K562 (cell line): ENCODE results near the gene ACAT2. TPM values are rescaled to one million over a fixed set of nuclear protein-coding genes. Genes with fewer than 3 reads are reported as not detected.

ENCODE experiments used
- ATAC-seq: fragments of 200-7000 bp; cut with Tn5 transposase; 3 replicates; pipeline ENCODE4 v1.9.1; 2020; ENCODE audit warnings: moderate library complexity
- BruUV-seq: library from RNA; stranded (reverse); fragments of 400-500 nt; replicated peaks from 2 replicates; lab custom pipeline; 2021; lab: Mats Ljungman, UMichigan
- CTCF ChIA-PET: fragments of 300-600 bp; formaldehyde crosslinking; extraction: SDS; loops from one replicate; lab custom pipeline; 2021; ENCODE audit warnings: low intra/inter-chr PET ratio; lab: Yijun Ruan, JAX
- POLR2A ChIA-PET: fragments of 300-600, 350-650 bp; sonication (Branson Sonifier 250); formaldehyde crosslinking; extraction: SDS; loops from one replicate; lab custom pipeline; 2021; ENCODE audit warnings: antibody characterized with exemption, inconsistent platforms; lab: Yijun Ruan, JAX
- DNase-seq, 4 experiments: peaks; one replicate each; pipeline versions ENCODE4 v3.0.0 to v3.0.0-alpha.2; 2011 to 2018; ENCODE audit warnings: low spot score in 3 of 4, mixed read lengths in 3 of 4; ENCODE audit errors: extremely low read depth in 1 of 4
- FAIRE-seq: peaks from 2 replicates; lab custom pipeline; 2011; peaks lifted over from hg19 to GRCh38; lab: Jason Lieb, UNC
- H2AFZ ChIP-seq: 2 replicates; pipeline ENCODE4 v1.6.0; 2011; ENCODE audit warnings: low read depth, low read length, control low read depth, inconsistent platforms
- H3K27ac ChIP-seq: fragments of 200-600 bp; 3 replicates; pipeline ENCODE4 v1.8.0; 2011; ENCODE audit warnings: low read depth, mild to moderate bottlenecking, control low read depth, inconsistent platforms, low read length, moderate library complexity, mixed read lengths; ENCODE audit errors: extremely low read depth
- H3K27me3 ChIP-seq, 2 experiments: fragments of 300-600 bp in 1 of 2; 2 replicates in 1 of 2; 3 replicates in 1 of 2; pipeline versions ENCODE4 v1.6.0 to v1.8.0; 2011; ENCODE audit warnings: inconsistent platforms in 2 of 2, low read length in 2 of 2, mild to moderate bottlenecking in 1 of 2, mixed read lengths in 1 of 2, moderate library complexity in 1 of 2; ENCODE audit not compliant: control insufficient read depth in 2 of 2, insufficient read depth in 2 of 2
- H3K36me3 ChIP-seq: fragments of 300-600 bp; 3 replicates; pipeline ENCODE4 v1.8.0; 2011; ENCODE audit warnings: mild to moderate bottlenecking, low read length, inconsistent platforms; ENCODE audit not compliant: control insufficient read depth, insufficient read depth
- H3K4me1 ChIP-seq, 2 experiments: fragments of 200-600 bp in 1 of 2; replicated peaks in 1 of 2; 2 replicates in 1 of 2; 3 replicates in 1 of 2; pipeline versions ENCODE4 v1.5.1 to v1.8.0; 2011; ENCODE audit warnings: inconsistent platforms in 2 of 2, low read length in 2 of 2, mild to moderate bottlenecking in 1 of 2, mixed read lengths in 1 of 2, moderate library complexity in 1 of 2; ENCODE audit not compliant: control insufficient read depth in 2 of 2, insufficient read depth in 2 of 2
- H3K4me2 ChIP-seq: 2 replicates; pipeline ENCODE4 v1.6.1; 2011; ENCODE audit warnings: low read length, control low read depth, inconsistent platforms, mixed read lengths; ENCODE audit not compliant: insufficient read depth
- H3K4me3 ChIP-seq: fragments of 200-600 bp; sonication (generic), shearing (Covaris generic); 2 replicates; pipeline ENCODE4 v1.5.1; 2016; ENCODE audit warnings: control low read depth, inconsistent platforms
- H3K79me2 ChIP-seq: fragments of 200-600 bp; 3 replicates; pipeline ENCODE4 v1.8.0; 2011; ENCODE audit warnings: low read length, inconsistent platforms; ENCODE audit not compliant: control insufficient read depth, insufficient read depth
- H3K9ac ChIP-seq, 2 experiments: 2 replicates each; pipeline versions ENCODE4 v1.6.0 to v1.6.1; 2011; ENCODE audit warnings: low read depth in 2 of 2, low read length in 2 of 2, control low read depth in 1 of 2, inconsistent platforms in 1 of 2, mild to moderate bottlenecking in 1 of 2, mixed read lengths in 1 of 2; ENCODE audit not compliant: insufficient read depth in 1 of 2
- H3K9me1 ChIP-seq: one replicate; pipeline ENCODE4 v1.6.0; 2011; ENCODE audit warnings: inconsistent platforms, mild to moderate bottlenecking, low read length, moderate library complexity; ENCODE audit not compliant: control insufficient read depth, insufficient read depth
- H3K9me3 ChIP-seq: replicated peaks from 2 replicates; pipeline ENCODE4 v1.5.1; 2011; ENCODE audit warnings: low read depth, low read length, inconsistent platforms; ENCODE audit not compliant: control insufficient read depth, insufficient read depth
- H4K20me1 ChIP-seq: replicated peaks from 2 replicates; pipeline ENCODE4 v1.6.1; 2011; ENCODE audit warnings: low read length, inconsistent platforms, mixed read lengths; ENCODE audit not compliant: control insufficient read depth, insufficient read depth
- DACH1 ChIP-seq: fragments of 450-650 bp; IDR thresholded peaks from 2 replicates; pipeline ENCODE4 v1.6.1; 2018; ENCODE audit not compliant: partially characterized antibody
- ELF2 ChIP-seq: fragments of 250-450 bp; sonication (Bioruptor Pico); IDR thresholded peaks from 2 replicates; pipeline ENCODE4 v1.5.0; 2021; ENCODE audit warnings: mild to moderate bottlenecking
- ETV5 ChIP-seq: sonication (generic); formaldehyde crosslinking; IDR thresholded peaks from 2 replicates; pipeline ENCODE4 v1.4.0; 2020; ENCODE audit warnings: low read depth, mild to moderate bottlenecking, missing genetic modification reagents
- FOXA1 ChIP-seq: fragments of 450-650 bp; IDR thresholded peaks from 2 replicates; pipeline ENCODE4 v1.6.1; 2016; ENCODE audit warnings: mild to moderate bottlenecking, borderline replicate concordance
- HMG20A ChIP-seq: fragments of 450-650 bp; formaldehyde crosslinking; conservative IDR thresholded peaks from 2 replicates; pipeline ENCODE4 v1.4.0; 2020; ENCODE audit warnings: mild to moderate bottlenecking, mixed read lengths
- ZNF121 ChIP-seq: sonication (generic); formaldehyde crosslinking; conservative IDR thresholded peaks from 2 replicates; pipeline ENCODE4 v1.8.0; 2022; ENCODE audit warnings: missing genetic modification reagents
- ZNF655 ChIP-seq: fragments of 250-450 bp; sonication (Bioruptor Pico); IDR thresholded peaks from 2 replicates; pipeline ENCODE4 v1.5.0; 2021
- ZNF707 ChIP-seq: fragments of 250-450 bp; sonication (Bioruptor Pico); conservative IDR thresholded peaks from 2 replicates; pipeline ENCODE4 v1.8.0; 2022; ENCODE audit warnings: inconsistent platforms, mild to moderate bottlenecking, moderate library complexity
- WGBS: fragments of 100-300 bp; shearing (Covaris generic); methylation state at CpG from one replicate; pipeline ENCODE4 v1.1.6; 2016; ENCODE audit warnings: low coverage, mixed read lengths; ENCODE audit not compliant: insufficient coverage; ENCODE audit errors: missing lambda C conversion rate; 5-methylcytosine and 5-hydroxymethylcytosine counted together
- in situ Hi-C: fragments of 300-500 bp; cut with MboI; formaldehyde crosslinking; loops from 4 replicates; pipeline ENCODE4 v1.15.0; 2018; ENCODE audit warnings: inconsistent platforms, mixed read lengths
- intact Hi-C: fragments of 100-400 bp; cut with micrococcal nuclease; formaldehyde crosslinking; loops from 2 replicates; pipeline ENCODE4 v1.14.2; 2022
- polyA plus RNA-seq, 8 experiments: library from polyadenylated mRNA; depleted of rRNA in 4 of 8; stranded (reverse) in 5 of 8; unstranded in 3 of 8; fragments of >200 nt; fragmentation: Nextera tagmentation in 2 of 8; fragmentation: Illumina TruSeq in 1 of 8; extraction: Ambion mirVana in 2 of 8; extraction: Trizol in 1 of 8; gene quantifications; 2 replicates each; pipeline versions ENCODE4 v1.2.1 to v1.2.3, GENCODE V29; 2011 to 2014; ENCODE audit warnings: inconsistent platforms in 1 of 8, missing spikeins in 1 of 8
- total RNA-seq, 7 experiments: library from RNA; depleted of rRNA in 6 of 7; stranded (reverse); fragments of >200 nt in 6 of 7; fragmentation: Illumina TruSeq in 2 of 7; extraction: Trizol in 2 of 7; gene quantifications; 2 replicates each; pipeline versions ENCODE4 v1.2.1 to v1.2.3, GENCODE V29; 2011 to 2021; ENCODE audit warnings: low replicate concordance in 1 of 7

Gene ACAT2
- total and polyA plus RNA-seq, 9 of the 15 experiments (the other 6 are each of a cell fraction or from before 2014, with no cell fraction given): 63.0 to 309 (median 144) TPM

DNA sequence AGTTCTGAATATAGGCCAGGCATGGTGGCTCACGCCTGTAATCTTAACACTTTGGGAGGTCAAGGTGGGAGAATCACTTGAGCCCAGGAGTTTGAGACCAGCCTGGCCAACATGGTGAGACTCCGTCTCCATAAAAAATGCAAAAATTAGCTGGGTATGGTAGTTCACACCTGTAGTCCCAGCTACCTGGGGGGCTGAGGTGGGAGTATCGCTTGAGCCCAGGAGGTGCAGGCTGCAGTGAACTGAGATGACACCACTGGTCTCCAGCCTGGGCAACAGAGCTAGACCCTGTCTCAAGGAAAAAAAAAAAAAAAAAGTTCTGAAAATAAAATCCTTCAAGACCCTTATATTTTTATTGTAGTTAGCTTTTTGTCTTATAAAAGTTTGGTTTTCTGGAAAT lies 46.2 kb upstream of the ACAT2 start:
- H3K9me1 ChIP-seq: no peaks in the 10 kb centered on the region
- H3K27ac ChIP-seq: no peak overlapping the region
- no peaks in the 10 kb centered on the region for H3K79me2 ChIP-seq
- H3K9me3 ChIP-seq: no peaks in the 10 kb centered on the region
- H2AFZ ChIP-seq: no peak overlapping the region
- intact Hi-C loops (no loop called here), in situ Hi-C loops (no loop called here)
- ChIA-PET POLR2A (interaction anchor here (4.0 kb wide), 1 partner anchor 12 kb away, joined by 19 read pairs; the partner anchor contains the start of gene WTAP), CTCF (no interaction called here)
- no peak overlapping the region for H3K9ac ChIP-seq
- H3K4me3 ChIP-seq: no peak overlapping the region
- H3K27me3 ChIP-seq: peaks cover 0 to 5% of the 10 kb centered on the region in 2 experiments; a peak in 1 of 5 replicates
- no peaks in the 10 kb centered on the region for H4K20me1 ChIP-seq
- H3K4me1 ChIP-seq: peaks cover 6 to 23% of the 10 kb centered on the region in 2 experiments
- TF ChIP-seq ZNF121 (0 out of 2 replicates have a peak, but pooled peaks have one; percentile 52), DACH1 (no peak), ZNF655 (CRISPR knock-in tag) (no peak), HMG20A (no peak), ELF2 (CRISPR knock-in tag) (no peak), ZNF707 (CRISPR knock-in tag) (no peak), FOXA1 (no peak), ETV5 (CRISPR knock-in tag) (no peak)
- ATAC-seq: no peak
- no TSS peak for BruUV-seq
- no peak for FAIRE-seq
- 65% methylated on average over 3 of the region's 3 CpGs for WGBS
- DNase-seq: no peak
- H3K36me3 ChIP-seq: no peaks in the 10 kb centered on the region
- no peak overlapping the region for H3K4me2 ChIP-seq
